Measurements from ENCODE around the gene CDKN2B.

DNA sequence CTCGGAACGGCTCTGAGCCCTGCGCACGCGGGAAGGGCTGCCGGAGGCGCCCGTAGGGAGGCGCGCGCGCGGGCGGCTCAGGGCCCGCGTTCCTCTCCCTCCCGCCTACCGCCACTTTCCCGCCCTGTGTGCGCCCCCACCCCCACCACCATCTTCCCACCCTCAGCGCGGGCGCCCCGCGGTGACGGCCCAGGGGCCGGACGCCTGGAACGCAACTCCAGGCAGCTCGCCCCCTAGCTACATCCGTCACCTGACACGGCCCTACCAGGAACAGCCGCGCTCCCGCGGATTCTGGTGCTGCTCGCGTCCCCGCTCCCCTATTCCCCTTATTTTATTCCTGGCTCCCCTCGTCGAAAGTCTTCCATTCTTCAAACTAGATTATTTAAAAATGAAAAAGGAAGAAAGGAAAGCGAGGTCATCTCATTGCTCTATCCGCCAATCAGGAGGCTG is 14.5 kb downstream of the CDKN2B start, which contains the start of gene CDKN2B-AS1:
- TF ChIP-seq EZH2phosphoT487 (IDR thresholded peaks at IDR 0.05; ENCODE audit: borderline replicate concordance, low read length) (no peak), EZH2 (IDR thresholded peaks at IDR 0.05; ENCODE audit: low read length, unreplicated experiment) (no peak)

Data from PC-3 (cell line).